NCI-H128 (cell line): ENCODE measurements around the gene NISCH.

Source experiments
- DNase-seq: peaks from one replicate; lab custom pipeline; 2025; ENCODE audit not compliant: unreplicated experiment; lab: John Stamatoyannopoulos, UW

NISCH gene

DNA sequence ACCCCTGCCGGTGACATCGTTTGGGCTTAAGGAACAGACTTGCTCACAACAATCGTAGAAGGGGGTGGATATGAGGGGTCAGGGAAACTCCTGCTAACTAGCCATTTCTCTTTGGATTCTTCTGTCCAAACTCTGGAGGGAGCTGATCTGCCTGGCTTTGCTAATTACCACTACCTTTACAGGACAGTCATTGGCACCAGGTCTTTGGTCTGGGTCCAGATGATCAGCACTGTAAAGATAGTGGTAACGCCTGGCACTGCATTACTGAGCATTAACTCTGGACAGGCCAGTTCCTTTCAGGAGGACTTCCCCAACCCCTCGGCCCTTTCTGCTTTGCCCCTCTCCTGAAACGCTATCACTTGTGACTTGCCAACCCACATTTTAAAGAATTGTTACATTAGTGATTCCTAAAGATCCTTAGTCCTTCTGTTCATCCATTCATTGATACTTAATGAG, 81.8 kb downstream of the NISCH start:
- DNase-seq = no peak

GRCh38 chr3:52537726-52538421, 82.5 kb downstream of the NISCH start:
- no peak for DNase-seq

- DNase-seq = no peak
These were observed 83.7 kb downstream of the NISCH start for GRCh38 chr3:52539010-52539653.

DNA sequence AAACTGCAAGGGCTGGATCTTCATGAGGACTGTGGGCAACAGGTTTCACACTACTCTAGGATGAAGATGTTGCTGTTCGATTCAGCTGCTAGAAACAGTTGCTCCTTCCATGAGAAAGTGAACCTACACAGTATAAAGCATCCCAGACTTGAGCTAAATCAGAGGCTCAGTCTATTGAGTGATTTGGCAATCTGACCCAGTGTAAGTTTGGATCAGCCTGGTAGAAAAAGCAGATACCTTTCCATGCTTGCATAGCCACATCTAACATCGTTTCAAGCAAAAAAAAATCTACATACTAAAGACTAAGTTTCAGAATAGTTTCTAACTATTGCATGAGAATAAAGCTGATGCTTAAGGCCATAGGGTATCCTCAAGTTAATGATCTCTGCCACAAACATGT, 85.6 kb downstream of the NISCH start:
- no peak for DNase-seq
